Measurements from ENCODE around the gene HSPA12A.

The HSPA12A gene

GRCh38 chr10:116779076-116779687 lies 36.8 kb upstream of the HSPA12A start:
- H3K27me3 ChIP-seq (ENCODE audit: insufficient read depth, low read length): no peaks in the 10 kb centered on the region
- no peak overlapping the region for H3K9ac ChIP-seq (ENCODE audit: low read depth, low read length)
- H3K27ac ChIP-seq (ENCODE audit: low read length): no peak overlapping the region
- H3K9me3 ChIP-seq (ENCODE audit: insufficient read depth, low read depth, low read length): no peaks in the 10 kb centered on the region
- no peaks in the 10 kb centered on the region for H3K4me1 ChIP-seq (ENCODE audit: insufficient read depth, low read length)
- no peaks in the 10 kb centered on the region for H3K36me3 ChIP-seq (ENCODE audit: insufficient read depth, low read depth, low read length)
- H3K4me3 ChIP-seq (ENCODE audit: low read length): no peak overlapping the region

DNA sequence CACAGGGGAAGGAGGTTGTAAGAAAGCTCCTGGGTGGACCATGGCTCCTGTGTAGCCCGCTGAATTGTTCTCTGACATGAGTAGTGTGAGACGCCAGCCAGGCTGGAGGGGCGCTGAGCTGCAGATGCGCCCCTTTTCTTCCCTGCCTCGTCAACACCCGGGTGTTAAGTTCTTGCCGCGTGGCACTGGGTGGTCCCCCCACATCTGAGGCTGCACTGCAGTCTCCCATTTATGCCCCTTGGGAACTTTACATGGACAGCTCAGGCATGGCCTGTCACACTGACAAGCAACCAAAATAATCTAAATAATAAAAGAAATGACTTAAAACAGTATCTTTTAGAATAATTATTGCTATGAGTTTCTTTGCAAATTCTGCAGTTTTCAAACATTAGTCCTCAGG lies 34.6 kb upstream of the HSPA12A start:
- Histone ChIP-seq H3K4me3 (ENCODE audit: low read length) (no peak overlapping the region), H3K27me3 (ENCODE audit: insufficient read depth, low read length) (no peaks in the 10 kb centered on the region), H3K27ac (ENCODE audit: low read length) (no peak overlapping the region)

GRCh38 chr10:116775488-116776400 lies 33.4 kb upstream of the HSPA12A start:
- Histone ChIP-seq H3K9me3 (ENCODE audit: insufficient read depth, low read depth, low read length) (no peaks in the 10 kb centered on the region), H3K4me1 (ENCODE audit: insufficient read depth, low read length) (no peaks in the 10 kb centered on the region), H3K27ac (ENCODE audit: low read length) (no peak overlapping the region)

More for the DNA sequence above, 34.6 kb upstream of the HSPA12A start:
- H3K9me3 ChIP-seq (ENCODE audit: insufficient read depth, low read depth, low read length): no peaks in the 10 kb centered on the region
- H3K36me3 ChIP-seq (ENCODE audit: insufficient read depth, low read depth, low read length): no peaks in the 10 kb centered on the region
- no peaks in the 10 kb centered on the region for H3K4me1 ChIP-seq (ENCODE audit: insufficient read depth, low read length)
- no peak overlapping the region for H3K9ac ChIP-seq (ENCODE audit: low read depth, low read length)

DNA sequence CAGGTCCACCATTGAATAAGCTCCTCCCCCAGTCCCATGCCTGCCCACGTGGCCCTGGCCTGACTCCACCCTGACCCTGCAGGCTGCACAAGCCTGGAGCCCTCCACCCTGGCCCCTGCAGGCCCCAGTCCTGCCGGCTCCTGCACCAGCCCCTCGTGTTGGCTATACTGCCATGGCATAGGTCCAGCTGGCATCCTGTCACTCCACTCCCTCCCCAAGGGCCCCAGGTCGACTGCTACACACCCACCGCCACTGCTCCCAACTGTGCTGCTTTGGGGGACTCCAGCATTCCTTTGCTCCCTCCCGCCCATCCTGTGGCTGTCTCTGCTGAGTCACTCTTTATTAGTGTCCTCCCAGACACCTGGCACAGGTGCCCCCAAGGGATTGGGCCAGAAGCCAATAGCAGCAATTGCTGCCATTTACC lies 32.4 kb upstream of the HSPA12A start:
- Histone ChIP-seq H3K9me3 (ENCODE audit: insufficient read depth, low read depth, low read length) (no peaks in the 10 kb centered on the region), H3K4me1 (ENCODE audit: insufficient read depth, low read length) (no peaks in the 10 kb centered on the region), H3K27ac (ENCODE audit: low read length) (no peak overlapping the region), H3K4me3 (ENCODE audit: low read length) (no peak overlapping the region), H3K36me3 (ENCODE audit: insufficient read depth, low read depth, low read length) (no peaks in the 10 kb centered on the region), H3K9ac (ENCODE audit: low read depth, low read length) (no peak overlapping the region), H3K27me3 (ENCODE audit: insufficient read depth, low read length) (no peaks in the 10 kb centered on the region)

More at GRCh38 chr10:116775488-116776400, 33.4 kb upstream of the HSPA12A start:
- Histone ChIP-seq H3K27me3 (ENCODE audit: insufficient read depth, low read length) (no peaks in the 10 kb centered on the region), H3K4me3 (ENCODE audit: low read length) (no peak overlapping the region), H3K9ac (ENCODE audit: low read depth, low read length) (no peak overlapping the region), H3K36me3 (ENCODE audit: insufficient read depth, low read depth, low read length) (no peaks in the 10 kb centered on the region)

- Histone ChIP-seq H3K27me3 (ENCODE audit: insufficient read depth, low read length) (no peaks in the 10 kb centered on the region), H3K9me3 (ENCODE audit: insufficient read depth, low read depth, low read length) (no peaks in the 10 kb centered on the region), H3K36me3 (ENCODE audit: insufficient read depth, low read depth, low read length) (no peaks in the 10 kb centered on the region), H3K4me3 (ENCODE audit: low read length) (no peak overlapping the region), H3K27ac (ENCODE audit: low read length) (no peak overlapping the region), H3K9ac (ENCODE audit: low read depth, low read length) (no peak overlapping the region), H3K4me1 (ENCODE audit: insufficient read depth, low read length) (no peaks in the 10 kb centered on the region)
Observed at GRCh38 chr10:116772909-116773705, 30.7 kb upstream of the HSPA12A start.

- Histone ChIP-seq H3K27ac (ENCODE audit: low read length) (no peak overlapping the region), H3K4me3 (ENCODE audit: low read length) (no peak overlapping the region), H3K9me3 (ENCODE audit: insufficient read depth, low read depth, low read length) (no peaks in the 10 kb centered on the region), H3K27me3 (ENCODE audit: insufficient read depth, low read length) (no peaks in the 10 kb centered on the region), H3K4me1 (ENCODE audit: insufficient read depth, low read length) (peaks cover 5% of the 10 kb centered on the region; the same call in 1 of the 2 replicates), H3K36me3 (ENCODE audit: insufficient read depth, low read depth, low read length) (no peaks in the 10 kb centered on the region), H3K9ac (ENCODE audit: low read depth, low read length) (no peak overlapping the region)
Observed at GRCh38 chr10:116771959-116772585, 29.7 kb upstream of the HSPA12A start.

DNA sequence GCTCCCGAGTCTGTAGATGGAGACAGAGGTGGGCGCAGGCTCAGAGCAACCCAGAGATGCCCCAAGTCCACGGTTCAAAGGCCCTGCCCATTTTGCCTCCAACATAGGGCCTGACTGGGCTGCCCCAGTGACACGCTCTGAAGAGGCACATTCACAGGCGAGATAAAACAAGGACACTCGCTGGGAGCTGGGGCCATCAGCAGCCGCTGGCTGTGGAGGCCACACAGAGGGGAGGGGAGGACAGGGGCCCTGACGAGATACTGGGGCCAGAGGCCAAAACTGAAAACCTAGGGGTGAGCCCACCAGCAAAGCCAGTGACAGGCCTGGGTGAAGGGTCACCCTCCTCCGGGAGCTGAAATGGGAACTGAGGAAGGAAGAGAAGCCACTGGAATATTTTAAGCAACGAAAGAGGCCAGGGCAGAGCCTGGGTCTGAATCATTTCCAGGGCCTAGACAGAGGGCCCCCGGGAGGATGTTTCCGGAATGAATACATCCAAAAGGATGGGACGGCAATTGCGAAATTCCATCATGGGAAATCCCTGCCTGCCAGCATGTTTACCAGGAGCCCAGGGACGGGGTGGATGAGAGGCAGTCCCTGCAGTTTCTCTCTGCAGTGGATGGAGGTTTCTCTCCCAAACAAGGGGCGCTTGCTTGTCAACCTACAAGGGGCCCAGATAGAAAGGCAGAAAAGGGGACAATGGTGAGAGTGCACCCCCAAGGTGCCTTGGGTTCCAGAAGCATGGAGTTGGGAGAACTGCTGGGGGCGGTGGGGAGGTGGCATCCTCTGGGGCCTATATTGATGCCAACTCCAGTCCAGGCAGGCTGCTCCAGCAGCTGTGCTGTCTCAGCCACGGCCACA lies 29.0 kb upstream of the HSPA12A start:
- Histone ChIP-seq H3K9me3 (ENCODE audit: insufficient read depth, low read depth, low read length) (no peaks in the 10 kb centered on the region), H3K4me1 (ENCODE audit: insufficient read depth, low read length) (peaks cover 5% of the 10 kb centered on the region; the same call in 1 of the 2 replicates), H3K27ac (ENCODE audit: low read length) (no peak overlapping the region), H3K4me3 (ENCODE audit: low read length) (no peak overlapping the region), H3K9ac (ENCODE audit: low read depth, low read length) (no peak overlapping the region), H3K36me3 (ENCODE audit: insufficient read depth, low read depth, low read length) (no peaks in the 10 kb centered on the region), H3K27me3 (ENCODE audit: insufficient read depth, low read length) (no peaks in the 10 kb centered on the region)

- Histone ChIP-seq H3K9me3 (ENCODE audit: insufficient read depth, low read depth, low read length) (no peaks in the 10 kb centered on the region), H3K4me1 (ENCODE audit: insufficient read depth, low read length) (peaks cover 5% of the 10 kb centered on the region; the same call in 1 of the 2 replicates), H3K27ac (ENCODE audit: low read length) (no peak overlapping the region), H3K27me3 (ENCODE audit: insufficient read depth, low read length) (no peaks in the 10 kb centered on the region), H3K4me3 (ENCODE audit: low read length) (no peak overlapping the region), H3K36me3 (ENCODE audit: insufficient read depth, low read depth, low read length) (no peaks in the 10 kb centered on the region), H3K9ac (ENCODE audit: low read depth, low read length) (no peak overlapping the region)
Observed at GRCh38 chr10:116770281-116770680, 27.9 kb upstream of the HSPA12A start.

- Histone ChIP-seq H3K27me3 (ENCODE audit: insufficient read depth, low read length) (no peaks in the 10 kb centered on the region), H3K4me1 (ENCODE audit: insufficient read depth, low read length) (peaks cover 5% of the 10 kb centered on the region; the same call in 1 of the 2 replicates), H3K27ac (ENCODE audit: low read length) (no peak overlapping the region), H3K9me3 (ENCODE audit: insufficient read depth, low read depth, low read length) (no peaks in the 10 kb centered on the region), H3K36me3 (ENCODE audit: insufficient read depth, low read depth, low read length) (no peaks in the 10 kb centered on the region), H3K9ac (ENCODE audit: low read depth, low read length) (no peak overlapping the region), H3K4me3 (ENCODE audit: low read length) (no peak overlapping the region)
Observed at GRCh38 chr10:116769791-116770190, 27.4 kb upstream of the HSPA12A start.

DNA sequence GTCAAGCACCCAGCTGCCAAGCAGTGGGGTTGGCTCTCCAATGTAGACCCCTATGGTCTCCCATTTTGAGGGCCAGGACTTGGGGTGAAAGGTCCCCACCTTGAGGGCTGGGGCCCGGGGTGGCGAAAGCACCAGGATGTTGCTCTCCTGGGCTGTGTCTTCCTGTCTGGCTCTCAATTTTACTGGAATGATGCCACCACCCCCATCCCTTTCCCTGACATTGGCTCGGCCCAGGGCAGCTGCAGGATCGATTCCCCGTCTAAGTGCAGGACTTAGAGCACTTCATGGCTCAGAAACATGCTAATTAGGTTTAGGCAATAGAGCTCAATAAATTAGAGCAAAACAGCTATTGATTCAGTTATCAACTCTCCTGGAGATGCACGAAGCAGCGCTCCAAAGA lies 27.0 kb upstream of the HSPA12A start:
- H3K27me3 ChIP-seq (ENCODE audit: insufficient read depth, low read length): no peaks in the 10 kb centered on the region
- no peaks in the 10 kb centered on the region for H3K36me3 ChIP-seq (ENCODE audit: insufficient read depth, low read depth, low read length)
- no peak overlapping the region for H3K27ac ChIP-seq (ENCODE audit: low read length)
- no peak overlapping the region for H3K9ac ChIP-seq (ENCODE audit: low read depth, low read length)
- H3K4me1 ChIP-seq (ENCODE audit: insufficient read depth, low read length): peaks cover 5% of the 10 kb centered on the region; the same call in 1 of the 2 replicates
- no peak overlapping the region for H3K4me3 ChIP-seq (ENCODE audit: low read length)
- no peaks in the 10 kb centered on the region for H3K9me3 ChIP-seq (ENCODE audit: insufficient read depth, low read depth, low read length)
